ENCODE measurements around the gene KLF2.

KLF2 gene

GRCh38 chr19:16363133-16363851 lies 38.7 kb downstream of the KLF2 start:
- DNase-seq (ENCODE audit: low spot score) = no peak

DNA sequence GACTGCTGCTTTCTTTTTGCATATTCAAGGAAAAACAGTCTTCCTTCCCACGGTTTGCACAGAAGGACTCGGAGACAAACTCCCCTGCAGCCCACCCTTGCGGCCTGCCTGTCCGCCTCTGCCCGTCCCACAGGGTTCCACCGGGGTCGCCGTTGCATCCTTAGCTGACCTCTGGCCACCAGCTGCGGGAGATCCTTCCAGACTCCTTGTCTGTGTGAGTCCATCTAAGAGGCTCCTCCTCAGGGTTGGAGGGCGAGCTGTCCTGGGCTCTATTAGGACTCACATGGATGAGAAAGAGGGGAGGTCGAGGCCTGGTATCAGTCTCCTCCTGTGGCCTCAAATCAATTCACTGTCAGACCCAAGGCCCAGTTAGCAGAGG lies 39.2 kb downstream of the KLF2 start:
- no peak for DNase-seq (ENCODE audit: low spot score)

DNA sequence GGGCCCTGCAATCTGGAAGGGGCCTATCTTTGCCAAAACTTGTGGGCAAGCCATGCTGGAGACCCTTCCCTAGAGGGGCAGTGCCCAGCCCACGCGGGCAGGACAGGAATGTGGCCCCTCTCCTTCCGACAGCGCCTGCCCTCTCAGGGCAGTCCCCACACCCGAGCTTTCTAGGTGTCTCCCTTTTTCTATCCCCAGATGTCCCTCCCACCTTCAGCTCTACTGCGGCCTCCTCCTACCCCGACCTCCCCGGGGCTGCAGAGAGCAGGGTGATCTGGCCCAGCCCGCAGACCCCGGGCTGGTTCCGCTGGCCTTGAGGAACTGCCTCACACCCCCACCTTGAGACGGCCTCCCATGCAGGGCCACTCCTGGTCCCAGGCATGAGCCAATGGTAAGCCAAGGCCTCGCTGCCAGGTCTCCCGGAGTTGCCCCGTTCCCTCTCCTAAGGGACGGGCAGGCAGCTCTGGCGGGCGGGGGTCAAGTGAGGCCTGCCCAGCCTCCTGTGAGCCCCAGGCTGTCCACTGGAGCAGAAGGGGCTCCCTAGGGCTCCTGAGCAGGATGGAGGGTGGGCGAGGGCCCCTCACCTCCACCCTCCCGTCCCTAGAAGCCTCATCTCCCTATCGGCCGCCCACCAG lies 39.7 kb downstream of the KLF2 start:
- no peak for DNase-seq (ENCODE audit: low spot score)

- DNase-seq (ENCODE audit: low spot score) = no peak
Measured at GRCh38 chr19:16365300-16365996, 40.8 kb downstream of the KLF2 start.

DNA sequence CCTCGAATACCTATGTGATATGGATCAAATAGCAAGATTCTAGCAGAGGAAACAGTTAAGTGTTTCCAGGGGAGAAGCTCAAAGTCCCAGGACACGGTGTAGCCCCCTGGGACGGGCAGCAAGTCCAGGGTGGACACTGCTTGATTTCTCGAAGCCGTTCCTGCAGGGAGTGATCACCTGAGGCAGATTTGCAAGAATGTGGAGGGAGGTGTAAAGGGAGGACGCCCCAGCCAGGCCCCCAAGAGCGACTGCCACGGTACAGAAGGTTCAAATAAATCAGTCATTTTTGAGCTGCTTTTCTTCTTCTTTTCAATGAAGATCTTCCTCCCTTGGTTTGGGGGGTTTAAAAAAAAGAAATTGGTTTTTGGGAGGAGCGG lies 41.4 kb downstream of the KLF2 start:
- DNase-seq (ENCODE audit: low spot score) = no peak

- DNase-seq (ENCODE audit: low spot score) = no peak
Measured at GRCh38 chr19:16366433-16367260, 42.0 kb downstream of the KLF2 start.

- no peak for DNase-seq (ENCODE audit: low spot score)
Measured at GRCh38 chr19:16367261-16367683, 42.6 kb downstream of the KLF2 start.

DNA sequence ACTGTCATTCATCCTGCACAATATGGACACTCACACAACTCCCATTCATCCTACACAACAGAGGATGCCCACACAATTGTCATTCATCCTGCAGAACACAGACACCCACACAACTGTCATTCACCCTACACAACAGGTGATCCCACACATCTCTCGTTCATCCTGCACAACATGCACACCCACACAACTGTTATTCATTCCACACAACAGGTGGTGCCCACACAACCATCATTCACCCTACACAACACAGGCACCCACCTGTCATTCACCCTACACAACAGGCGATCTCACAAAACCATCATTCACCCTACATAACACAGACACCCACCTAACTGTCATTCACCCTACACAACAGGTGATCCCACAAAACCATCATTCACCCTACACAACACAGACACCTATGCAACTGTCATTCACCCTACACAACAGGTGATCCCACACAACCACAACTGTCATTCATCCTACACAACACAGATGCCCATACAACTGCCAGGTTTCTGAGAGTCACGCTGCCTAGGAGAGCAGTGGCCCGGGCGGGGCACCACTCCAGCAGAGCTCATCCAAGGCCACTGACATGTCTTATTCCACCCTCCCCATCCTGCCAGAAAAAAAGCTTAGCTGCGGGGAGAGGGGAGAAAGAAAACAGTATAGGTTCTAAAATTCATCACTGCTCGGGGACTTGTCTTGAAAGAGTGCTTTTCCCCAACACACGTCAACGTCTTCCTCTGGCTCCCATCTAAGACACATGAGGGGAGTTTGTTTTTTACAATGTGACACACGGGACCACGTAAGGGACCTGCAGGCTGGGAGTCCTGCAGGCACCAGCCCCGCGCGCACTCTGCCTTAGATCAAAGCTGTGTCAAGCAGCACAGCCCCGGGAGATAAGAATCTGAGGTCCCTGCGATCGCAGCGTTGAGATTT lies 44.0 kb downstream of the KLF2 start:
- peak; percentile 18 for DNase-seq (ENCODE audit: low spot score)

- DNase-seq (ENCODE audit: low spot score) = no peak
Measured at GRCh38 chr19:16369306-16369663, 44.7 kb downstream of the KLF2 start.

- no peak for DNase-seq (ENCODE audit: low spot score)
Measured at GRCh38 chr19:16369664-16370576, 45.3 kb downstream of the KLF2 start.

- DNase-seq (ENCODE audit: low spot score) = no peak
Measured at GRCh38 chr19:16370641-16371391, 46.2 kb downstream of the KLF2 start.

GRCh38 chr19:16371540-16371986 lies 46.9 kb downstream of the KLF2 start:
- no peak for DNase-seq (ENCODE audit: low spot score)

DNA sequence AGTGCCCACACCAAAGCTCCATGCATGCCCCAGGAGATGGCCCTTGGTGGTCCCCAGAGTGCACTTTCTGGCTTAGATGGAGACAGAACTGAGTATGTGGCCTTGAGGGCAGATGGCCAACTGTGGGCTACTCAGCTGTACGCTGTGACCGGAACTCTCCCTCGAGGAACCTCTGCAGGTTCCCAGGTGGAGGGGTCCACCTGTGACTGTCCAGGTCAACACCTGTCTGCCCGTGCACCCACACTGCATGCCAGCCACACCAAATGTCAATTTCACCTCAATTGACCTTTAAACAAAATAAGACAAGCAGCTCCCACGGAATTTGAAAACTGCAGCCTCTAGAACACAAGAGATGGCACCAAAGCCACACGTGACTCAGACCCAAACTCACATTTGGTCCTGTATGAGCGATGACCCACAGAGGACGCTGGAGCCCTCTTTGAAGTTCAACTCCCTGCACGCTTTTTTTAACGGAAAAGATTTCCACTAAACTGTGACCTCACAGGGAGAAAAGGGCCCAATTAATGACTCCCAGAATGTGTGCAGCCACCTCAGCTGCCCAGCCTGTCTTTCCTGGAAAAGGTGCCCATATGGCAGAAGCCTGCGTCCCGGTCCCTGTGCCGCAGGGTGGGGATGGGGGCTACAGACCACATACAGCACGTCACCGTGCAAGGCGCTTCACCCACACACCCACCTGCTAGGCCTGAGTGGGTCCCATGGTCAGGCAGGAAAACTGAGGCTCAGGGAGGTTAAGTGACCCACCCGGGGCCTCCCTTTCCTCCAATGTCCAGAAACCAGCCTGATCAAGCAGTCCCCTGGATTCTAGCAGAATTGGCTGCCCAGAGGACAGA lies 47.7 kb downstream of the KLF2 start:
- no peak for DNase-seq (ENCODE audit: low spot score)

DNA sequence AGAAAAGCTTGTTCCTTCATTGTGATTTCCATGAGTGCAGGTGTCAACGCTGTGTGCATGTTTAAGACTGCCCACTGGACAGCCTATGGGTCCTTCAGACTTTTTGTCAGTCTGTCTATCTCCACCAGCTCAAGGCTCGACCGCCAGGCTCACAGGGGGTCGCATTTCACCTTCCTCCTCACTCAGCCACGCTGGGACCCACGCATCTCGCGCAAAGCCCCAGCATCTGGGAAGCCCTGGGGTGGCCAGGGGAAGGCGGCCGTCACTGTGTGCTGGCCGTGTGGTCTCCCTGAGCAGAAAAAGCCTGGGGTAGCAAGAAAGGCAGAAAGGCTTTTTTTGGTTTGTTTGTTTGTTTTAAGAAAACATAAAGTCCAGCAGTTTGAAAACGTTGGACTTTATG lies 48.5 kb downstream of the KLF2 start:
- DNase-seq (ENCODE audit: low spot score) = no peak

DNA sequence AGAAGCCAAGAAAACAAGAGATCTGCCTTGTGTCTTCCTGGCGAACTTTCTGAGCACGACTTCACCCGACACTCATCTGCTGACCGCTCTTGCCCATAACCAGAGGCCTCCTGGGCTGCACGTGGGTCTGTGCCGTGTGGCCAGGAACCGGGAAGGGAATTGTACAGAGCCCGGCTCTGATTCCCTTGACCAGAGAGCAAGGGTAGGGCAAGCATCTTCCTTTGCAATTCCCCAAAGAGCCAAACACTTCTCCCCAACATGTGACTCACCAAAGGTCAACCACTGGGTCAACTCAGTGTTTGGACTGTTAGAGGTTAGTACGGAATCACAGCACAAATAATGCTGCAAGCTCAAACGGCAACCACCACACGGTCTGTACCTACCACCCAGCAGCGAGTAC lies 48.9 kb downstream of the KLF2 start:
- DNase-seq (ENCODE audit: low spot score) = no peak

- no peak for DNase-seq (ENCODE audit: low spot score)
Measured at GRCh38 chr19:16373989-16374388, 49.4 kb downstream of the KLF2 start.

GRCh38 chr19:16374436-16374835 lies 49.8 kb downstream of the KLF2 start:
- no peak for DNase-seq (ENCODE audit: low spot score)
